SH-SY5Y (cell line): Measurements from ENCODE around the gene DCLK1.

Experiments used
- GATA2 ChIP-seq: IDR thresholded peaks from 2 replicates; pipeline ENCODE4 v1.6.1; 2011; ENCODE audit warnings: mild to moderate bottlenecking, low read depth, low read length
- GATA3 ChIP-seq: IDR thresholded peaks from 2 replicates; pipeline ENCODE4 v1.6.1; 2011; ENCODE audit warnings: low read depth, mild to moderate bottlenecking, low read length, moderate library complexity

DNA sequence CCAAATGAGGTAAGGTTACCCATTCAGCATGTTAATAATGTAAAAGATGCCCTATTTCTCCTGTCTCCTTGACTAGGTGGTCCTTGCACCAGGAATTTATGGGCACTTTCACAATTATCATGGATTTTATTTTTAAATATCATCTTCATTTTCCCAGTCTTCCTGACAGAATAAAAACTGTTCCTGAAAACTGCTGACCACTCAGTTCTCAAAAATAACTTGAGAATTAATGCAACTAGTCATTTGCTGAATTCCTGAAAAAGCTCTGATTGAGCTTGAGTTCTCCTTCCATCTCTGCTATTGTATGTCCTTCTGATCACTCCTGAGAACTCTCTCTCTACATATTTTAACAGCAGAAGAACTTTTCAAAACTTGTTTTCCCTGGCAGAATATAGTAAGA is 55.0 kb downstream of the DCLK1 start:
- TF ChIP-seq GATA3 (no peak), GATA2 (no peak)
